Measurements from ENCODE around the gene STXBP2.

STXBP2 gene
- total RNA-seq: 7.2 to 17.2 (median 15.1) reads per million in 4 experiments

DNA sequence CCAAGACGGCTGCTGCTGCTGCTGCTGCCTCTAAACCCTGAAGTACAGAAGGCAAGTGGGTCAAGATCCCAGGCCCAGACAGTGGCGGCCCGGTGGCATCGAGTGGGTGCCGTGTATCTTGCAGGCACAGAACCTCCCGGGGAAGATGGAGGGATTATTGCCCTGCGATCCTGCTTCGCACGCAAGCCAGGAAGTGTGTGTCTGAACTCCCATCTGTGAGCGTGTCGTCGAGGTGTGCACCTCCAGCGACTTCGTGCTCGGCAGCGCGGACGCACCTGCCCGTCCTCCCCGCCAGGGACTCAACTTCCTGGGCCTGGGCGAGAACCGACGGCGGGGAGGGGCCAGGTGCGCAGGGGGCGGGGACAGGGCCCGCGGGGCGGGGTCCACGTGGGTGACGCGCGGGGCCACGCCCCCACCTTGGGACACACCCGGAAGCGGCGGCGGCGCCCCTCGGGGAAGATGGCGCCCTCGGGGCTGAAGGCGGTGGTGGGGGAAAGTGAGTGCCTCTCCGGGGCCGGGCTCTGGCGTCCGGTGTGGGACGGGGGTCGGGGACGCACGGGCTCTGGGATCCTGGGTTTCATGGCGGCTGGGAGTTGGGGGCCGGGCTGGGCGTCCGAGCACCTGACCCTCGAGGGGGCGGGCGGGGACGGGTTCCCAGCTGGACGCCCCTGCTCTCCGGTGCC is at the start of gene STXBP2:
STXBP2 (plus strand) TSS at position 420 of the 683 bp plus-strand sequence; CDS start at position 460, 40 bp downstream.
- DNase-seq: peak; percentile 92

DNA sequence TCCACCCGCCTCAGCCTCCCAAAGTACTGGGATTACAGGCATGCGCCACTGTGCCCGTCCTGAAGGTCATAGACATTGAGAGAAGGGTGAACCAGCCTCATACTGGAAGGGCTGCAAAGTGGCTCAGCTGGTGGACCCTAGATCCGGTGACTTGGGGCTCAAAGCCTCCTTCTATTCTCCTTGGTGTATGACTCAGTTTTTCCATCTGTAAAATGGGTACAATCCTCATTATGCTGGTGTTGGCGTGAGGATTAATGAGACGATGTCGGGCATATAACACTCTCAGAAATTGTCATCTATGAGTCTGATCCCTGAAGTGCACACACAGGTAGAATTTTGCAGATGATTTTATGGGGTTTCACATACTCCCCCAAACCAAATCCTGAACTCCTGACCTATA is 47.1 kb upstream of the STXBP2 start:
- no peak for DNase-seq

DNA sequence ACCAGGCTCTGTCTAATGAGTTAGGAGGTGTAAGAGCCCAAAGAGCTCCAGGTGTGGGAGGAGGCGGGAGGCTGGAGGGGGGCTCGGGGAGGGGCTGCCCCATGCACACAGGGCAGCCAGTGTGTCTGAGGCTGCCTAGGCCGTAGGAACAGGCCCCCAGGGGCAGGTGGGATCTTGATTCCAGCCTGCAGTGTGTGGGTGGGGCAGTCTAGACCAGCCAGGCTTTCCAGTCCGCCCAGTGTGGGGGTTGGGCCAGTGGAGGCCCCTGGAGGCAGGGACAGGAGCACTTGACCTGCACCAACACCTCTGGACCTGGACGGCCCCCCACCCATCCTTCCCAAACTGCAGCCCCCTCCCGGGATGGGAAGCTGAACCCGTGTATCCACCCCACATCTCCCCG is 46.7 kb upstream of the STXBP2 start:
- no peak for DNase-seq

DNA sequence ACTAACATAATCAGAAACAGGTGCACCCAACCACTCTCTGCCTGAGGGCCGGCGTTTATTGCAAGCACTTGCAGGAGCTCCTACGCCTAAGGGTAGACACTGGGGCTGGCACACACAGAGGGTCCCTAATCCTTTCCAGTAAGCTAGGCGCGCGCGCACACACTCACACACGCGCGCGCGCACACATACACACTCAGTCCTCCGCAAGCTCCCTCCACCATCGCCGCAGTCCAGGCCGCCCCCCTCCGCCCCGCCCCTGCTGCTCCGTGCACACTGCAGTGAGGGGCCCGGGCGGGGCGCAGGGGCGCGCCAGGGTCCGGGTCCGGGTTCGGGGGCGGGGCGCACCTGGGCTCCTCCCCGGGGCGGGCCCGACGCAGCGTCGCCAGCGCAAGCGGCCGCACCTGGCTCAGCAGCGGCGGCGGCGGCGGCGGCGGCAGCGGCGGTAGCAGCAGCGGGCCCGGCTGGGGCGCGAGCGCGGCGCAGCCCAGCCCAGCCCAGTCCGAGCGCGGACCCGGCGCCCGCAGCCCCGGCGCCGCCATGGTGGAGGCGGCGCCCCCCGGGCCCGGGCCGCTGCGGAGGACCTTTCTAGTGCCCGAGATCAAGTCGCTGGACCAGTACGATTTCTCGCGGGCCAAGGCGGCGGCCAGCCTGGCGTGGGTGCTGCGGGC is 41.3 kb upstream of the STXBP2 start, which contains the start of gene CAMSAP3:
CAMSAP3 (plus strand) TSS at position 398 of the 668 bp plus-strand sequence; CDS start at position 538, 140 bp downstream.
- peak; percentile 22 for DNase-seq

DNA sequence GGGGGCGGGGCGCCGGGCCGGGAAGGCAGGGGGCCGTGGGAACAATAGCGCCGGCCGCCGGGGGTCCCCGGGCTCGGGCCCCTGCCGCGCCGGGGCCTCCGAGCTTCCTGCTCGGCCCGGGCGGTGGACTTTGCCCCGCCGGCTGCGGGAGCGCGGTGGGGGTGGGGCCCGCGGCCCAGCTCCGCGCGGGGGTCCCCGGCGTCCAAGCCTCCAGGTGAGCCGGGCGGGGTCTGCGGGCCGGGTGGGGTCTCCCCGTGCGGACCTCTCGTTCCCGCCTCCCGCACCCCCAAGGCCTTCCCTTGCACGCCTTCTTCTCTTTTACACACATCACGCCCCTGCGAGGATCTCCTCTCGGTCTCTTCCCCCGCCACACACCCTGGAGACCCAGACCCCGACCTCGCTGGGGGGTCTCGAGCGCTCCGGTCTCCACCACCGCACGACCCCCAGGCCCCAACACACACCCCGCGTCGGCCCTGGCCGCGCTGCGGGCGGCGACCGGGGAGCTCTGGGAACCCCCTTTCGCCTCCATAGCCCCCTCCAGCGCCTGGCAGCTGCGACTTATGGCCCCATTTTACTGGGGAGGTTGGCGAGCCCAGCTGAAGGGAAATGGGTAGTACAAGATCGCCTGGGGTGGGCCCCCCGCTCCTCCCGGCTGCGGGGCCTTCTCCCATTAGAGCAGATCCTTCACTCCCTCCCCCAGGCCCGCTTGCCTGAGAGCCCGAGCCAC is 40.5 kb upstream of the STXBP2 start:
- DNase-seq: no peak

DNA sequence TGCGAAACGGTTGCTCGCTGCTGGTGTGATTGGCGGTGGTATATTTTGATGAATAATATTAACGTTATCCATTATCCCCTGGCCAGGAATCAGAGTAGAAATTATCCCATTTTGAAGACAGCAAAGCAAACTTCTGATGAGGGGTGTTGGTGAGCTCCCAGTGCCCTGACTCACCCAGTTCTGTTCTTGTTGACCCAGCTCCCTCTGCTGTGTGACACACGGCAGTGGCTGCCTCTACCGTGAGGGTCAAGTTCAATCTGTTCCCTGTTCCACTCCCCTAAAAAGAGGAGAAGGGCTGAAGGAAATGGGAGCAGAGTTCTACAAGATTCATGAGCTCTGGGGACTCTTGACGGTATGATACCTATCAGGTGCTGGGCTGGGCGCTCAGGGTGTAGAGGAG is 39.2 kb upstream of the STXBP2 start:
- DNase-seq: no peak

DNA sequence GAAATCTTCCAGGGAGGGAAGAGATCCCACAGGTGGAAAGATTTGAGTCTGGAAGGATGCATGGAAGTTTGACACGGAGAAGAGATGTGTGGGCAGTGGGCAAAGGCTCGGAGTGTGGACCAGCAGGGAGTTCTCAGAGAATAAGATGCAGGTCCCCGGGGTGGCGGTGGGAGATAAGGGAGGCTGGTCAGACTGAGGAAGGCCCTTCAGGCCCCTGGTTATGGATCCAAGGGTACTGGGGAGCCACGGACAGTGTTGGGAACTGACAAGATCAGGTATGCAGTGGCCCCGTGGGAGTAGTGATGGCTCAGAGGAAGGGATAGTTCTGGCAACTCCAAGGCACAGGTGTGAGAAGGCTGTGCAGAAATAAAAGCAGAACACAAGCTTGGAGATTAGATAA is 38.7 kb upstream of the STXBP2 start:
- DNase-seq: no peak

DNA sequence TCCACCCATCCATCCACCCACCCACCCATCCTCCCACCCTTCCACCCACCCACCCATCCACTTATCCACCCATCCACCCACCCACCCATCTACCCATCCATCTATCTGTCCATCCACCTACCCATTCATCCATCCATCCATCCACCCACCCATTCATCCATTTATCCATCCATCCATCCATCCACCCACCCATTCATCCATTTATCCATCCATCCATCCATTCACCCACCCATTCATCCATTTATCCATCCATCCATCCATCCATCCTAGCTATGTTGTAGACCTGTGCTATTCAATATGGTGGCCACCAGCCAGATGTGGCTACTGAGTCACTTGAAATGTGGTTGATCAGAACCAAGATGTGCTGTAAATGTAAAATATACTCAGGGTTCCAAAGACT is 36.2 kb upstream of the STXBP2 start:
- DNase-seq: no peak

DNA sequence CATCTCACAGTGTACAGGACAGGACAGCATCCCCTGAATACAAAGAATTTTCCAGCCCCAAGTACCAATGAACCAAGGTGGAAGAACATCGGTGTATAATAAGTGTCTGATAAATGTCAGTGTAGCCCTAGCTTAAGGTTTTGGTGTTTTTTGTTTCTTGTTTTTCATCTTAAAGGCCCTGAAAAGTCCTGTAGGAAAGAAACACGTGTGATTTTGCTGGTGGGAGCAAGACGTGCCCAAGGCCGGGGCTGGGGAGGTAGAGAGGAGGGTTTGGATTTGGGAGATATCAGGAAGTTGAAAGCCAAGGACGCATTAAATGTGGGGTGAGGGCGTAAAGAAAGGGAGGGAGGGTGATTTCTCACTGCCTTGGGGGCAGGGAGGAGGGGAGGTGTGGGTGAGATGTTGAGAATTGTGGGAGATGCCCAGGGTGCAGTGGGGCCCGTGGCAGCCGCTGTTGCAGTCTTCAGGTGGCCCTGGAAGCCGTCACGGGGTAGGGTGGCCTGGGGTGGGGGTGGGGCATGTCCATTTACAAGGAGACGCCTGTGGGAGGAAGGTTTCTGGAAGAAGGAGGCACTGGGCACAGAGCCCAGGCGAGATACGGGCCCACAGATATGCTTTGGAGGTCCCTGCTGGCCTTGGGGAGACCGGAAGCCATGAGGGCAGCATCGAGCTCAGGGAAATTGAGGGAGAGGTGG is 34.5 kb upstream of the STXBP2 start:
- DNase-seq: no peak

DNA sequence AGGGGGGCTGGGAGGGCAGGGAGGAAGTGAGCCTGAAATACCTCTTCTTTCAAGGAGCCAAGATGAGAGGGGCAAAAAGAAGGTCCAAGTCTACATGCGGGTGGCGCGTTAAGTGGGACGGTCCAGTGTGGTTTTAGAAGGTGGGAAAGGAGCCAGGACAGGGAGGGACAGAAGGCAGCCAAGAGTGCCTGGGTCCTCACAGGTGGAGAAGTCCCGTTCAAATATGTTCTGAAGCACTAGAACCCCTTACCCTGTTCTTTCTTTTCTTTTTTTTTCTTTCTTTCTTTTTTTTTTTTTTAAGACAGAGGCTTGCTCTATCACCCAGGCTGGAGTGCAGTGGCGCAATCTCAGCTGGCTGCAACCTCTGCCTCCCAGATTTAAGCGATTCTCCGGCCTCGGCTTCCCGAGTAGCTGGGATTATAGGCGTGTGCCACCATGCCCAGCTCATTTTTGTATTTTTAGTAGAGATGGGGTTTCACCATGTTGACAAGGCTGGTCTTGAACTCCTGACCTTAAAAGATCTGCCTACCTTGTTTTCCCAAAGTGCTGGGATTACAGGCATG is 33.9 kb upstream of the STXBP2 start:
- no peak for DNase-seq

DNA sequence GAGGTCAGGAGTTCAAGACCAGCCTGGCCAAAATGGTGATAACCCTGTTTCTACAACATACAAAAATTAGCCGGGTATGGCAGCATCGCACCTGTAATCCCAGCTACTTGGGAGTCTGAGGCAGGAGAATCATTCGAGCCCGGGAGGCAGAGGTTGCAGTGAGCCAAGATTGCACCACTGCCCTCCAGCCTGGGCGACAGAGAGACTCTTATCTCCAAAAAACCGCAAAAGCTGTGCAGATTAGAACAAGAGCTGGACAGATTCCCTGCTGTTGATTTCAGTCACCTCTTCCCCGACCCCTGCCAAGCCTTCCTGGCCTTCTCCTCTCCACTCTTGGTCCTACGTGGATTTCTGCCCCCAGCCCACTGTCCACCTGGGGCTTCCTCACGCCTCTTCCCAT is 33.0 kb upstream of the STXBP2 start:
- no peak for DNase-seq

DNA sequence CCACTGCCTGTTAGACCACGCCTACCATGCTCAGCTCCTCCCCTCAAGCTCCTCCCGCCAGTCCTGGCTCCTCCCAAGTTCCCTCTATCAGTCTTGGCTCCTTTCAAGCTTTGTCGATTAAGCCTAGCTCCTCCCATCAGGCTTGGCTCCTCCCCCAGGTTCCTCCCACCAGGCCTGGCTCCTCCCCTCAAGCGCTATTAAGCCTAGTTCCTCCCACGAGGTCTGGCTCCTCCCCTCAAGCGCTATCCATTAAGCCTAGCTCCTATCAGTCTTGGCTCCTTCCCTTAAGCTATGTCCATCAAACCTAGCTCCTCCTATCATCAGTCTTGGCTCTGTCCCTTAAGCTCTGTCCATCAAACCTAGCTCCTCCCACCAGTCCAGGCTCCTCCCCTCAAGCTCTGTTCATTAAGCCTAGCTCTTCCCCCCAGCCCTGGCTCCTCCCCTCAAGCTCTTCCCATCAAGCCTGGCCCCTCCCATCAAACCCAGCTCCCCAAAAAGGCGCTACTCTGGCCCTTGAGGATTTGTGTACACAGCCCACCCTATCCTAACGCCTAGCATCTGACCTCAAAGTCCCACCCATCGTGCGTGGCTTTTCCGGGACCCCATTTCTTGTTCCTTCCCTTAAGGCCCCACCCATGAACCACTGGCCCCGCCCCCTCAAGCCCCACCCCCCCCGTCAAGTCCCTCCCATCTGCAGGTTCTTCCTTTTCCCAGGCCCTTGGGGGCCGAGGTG is 31.3 kb upstream of the STXBP2 start:
- DNase-seq: no peak

DNA sequence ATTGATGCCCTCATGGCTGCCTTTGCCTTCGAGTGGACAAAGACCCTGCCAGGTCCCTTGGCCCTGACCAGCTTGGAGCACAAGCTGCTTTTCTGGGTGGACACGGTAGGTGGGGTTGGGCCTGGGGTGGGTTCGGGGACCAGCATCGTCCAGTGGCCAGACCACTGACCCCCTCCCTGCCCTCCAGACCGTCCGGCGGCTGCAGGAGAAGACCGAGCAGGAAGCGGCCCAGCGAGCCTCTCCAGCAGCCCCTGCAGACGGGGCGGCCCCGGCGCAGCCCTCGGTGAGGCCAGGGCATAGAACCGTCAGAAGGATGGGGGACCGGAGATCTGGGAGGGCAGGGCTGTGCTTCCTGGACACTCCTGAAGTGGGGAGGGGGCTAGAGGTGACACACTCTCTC is 30.6 kb upstream of the STXBP2 start:
- DNase-seq: no peak

DNA sequence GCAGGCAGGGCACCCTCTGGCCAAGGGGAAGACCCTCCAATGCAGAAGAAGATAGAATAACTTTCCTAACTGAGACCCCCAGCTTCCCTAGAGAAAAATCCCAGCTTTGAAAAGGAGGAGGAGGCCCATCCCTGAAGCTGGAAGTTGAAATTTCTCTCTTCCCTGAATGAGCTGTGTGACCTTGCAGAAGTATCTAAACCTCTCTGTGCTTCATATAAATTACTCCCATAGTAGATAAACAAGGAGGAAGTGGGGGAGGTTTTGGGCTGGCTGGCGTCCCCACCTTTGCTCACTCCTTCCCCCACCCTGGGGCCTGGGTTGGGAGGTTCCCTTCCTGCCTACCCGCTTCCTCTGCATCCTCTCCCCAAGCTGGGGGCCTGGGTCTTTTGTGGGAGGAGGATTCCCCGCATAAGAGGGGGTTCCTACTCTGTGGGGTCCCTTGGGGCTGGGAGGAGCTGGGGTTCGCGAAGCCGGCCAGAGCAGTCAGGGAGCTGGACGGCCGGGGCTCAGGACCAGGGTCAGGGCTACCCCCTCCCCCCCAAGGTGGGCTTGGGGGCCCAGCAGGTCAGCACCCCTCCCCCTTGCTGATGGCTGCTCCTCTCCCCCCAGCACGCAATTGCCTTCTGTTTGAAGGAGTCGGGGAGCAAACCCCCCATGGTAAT is 29.6 kb upstream of the STXBP2 start:
- no peak for DNase-seq

DNA sequence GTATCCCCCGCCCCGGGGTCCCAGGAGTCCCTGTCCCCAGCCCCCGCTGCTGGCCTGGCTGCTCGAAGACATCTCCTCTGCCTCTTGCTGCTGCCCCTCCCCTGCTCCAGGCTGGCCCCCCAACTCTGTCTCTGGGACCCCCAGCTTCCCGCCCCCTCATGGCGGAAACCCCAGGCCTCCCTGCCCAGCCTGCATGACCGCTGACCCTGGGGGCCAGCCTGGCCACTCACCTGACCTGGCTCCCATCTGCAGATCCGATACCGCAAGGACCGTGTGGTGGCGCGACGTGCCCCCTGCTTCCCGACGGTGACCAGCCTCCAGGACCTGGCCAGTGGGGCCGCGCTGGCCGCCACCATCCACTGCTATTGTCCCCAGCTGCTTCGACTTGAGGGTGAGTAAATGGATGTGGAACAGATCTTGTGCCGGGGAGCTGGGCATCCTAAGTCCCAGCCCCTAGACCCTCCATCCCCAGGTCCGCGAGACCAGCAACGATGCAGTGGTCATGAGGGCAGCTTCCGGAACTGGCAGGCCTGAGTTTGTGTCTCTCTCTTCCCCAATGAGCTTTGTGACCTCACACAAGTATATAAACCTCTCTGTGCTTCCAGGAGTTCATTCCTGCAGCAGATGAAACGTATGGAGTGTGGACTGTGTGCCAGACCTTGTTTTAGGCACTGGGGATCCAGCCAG is 28.9 kb upstream of the STXBP2 start:
- no peak for DNase-seq

DNA sequence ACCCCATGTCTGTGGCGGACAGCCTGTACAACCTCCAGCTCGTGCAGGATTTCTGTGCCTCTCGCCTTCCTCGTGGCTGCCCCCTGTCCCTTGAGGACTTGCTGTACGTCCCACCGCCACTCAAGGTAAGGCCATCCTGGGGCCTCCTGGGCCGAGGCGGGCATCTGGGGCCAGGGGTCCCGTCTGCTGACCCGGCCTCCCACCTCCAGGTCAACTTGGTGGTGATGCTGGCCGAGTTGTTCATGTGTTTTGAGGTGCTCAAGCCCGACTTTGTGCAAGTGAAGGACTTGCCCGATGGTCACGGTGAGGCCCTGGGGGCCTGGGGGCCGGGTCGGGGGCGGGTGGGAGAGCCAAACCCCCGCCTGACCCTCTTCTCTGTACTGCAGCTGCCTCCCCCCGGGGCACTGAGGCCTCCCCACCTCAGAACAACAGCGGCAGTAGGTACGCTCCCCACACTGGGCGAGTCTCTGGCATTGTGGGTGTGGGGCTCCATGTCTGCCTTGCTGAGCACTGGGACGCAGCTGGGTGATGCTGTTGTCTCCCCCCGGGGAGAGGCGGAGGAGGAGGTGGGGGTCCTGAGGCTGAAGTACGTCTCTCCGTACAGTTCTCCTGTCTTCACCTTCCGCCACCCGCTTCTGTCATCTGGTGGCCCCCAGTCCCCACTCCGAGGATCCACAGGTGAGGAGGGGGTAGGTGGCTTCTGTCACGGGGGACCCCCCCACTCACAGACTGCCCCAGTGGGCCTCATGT is 26.2 kb upstream of the STXBP2 start:
- no peak for DNase-seq

DNA sequence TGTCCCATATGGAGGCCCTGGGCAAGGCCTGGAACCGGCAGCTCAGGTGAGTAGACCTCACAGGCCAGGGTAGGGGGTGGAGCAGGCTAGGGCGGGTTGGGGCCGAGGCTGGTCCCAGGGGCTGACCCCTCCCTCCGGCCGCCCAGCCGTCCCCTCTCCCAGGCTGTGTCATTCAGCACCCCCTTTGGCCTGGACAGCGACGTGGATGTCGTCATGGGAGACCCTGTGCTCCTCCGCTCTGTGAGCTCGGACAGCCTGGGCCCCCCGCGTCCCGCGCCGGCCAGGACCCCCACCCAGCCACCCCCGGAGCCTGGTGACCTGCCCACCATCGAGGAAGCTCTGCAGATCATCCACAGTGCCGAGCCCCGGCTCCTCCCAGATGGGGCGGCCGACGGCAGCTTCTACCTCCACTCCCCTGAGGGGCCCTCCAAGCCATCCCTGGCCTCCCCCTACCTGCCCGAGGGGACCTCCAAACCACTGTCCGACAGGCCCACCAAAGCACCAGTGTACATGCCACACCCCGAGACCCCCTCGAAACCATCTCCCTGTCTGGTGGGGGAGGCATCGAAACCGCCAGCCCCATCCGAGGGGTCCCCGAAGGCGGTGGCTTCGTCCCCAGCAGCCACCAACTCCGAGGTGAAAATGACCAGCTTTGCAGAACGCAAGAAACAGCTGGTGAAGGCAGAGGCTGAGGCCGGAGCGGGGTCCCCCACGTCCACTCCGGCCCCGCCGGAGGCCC is 25.2 kb upstream of the STXBP2 start:
- DNase-seq: no peak

DNA sequence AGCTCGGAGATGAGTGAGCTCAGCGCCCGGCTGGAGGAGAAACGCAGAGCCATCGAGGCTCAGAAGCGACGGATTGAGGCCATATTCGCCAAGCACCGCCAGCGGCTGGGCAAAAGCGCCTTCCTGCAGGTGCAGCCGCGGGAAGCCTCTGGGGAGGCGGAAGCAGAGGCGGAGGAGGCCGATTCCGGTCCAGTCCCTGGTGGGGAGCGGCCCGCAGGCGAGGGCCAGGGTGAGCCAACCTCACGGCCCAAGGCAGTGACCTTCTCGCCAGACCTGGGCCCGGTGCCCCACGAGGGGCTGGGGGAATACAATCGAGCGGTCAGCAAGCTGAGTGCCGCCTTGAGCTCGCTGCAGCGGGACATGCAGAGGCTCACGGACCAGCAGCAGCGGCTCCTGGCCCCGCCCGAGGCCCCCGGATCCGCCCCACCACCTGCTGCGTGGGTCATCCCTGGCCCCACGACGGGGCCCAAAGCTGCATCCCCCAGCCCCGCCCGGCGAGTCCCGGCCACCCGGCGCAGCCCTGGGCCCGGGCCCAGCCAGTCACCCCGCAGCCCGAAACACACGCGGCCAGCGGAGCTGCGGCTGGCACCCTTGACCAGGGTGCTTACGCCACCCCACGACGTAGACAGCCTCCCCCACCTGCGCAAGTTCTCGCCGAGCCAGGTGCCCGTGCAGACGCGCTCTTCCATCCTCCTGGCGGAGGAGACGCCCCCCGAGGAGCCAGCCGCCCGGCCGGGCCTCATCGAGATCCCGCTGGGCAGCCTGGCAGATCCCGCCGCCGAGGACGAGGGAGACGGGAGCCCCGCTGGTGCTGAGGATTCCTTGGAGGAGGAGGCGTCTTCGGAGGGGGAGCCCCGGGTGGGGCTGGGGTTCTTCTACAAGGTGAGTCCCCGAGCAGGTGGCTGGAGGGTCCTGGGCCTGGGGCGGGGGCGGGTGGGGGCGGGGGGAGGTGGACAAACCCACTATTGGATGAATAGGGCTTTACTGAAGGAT is 24.3 kb upstream of the STXBP2 start:
- DNase-seq: no peak

All from effector CD8-positive, alpha-beta T cell (primary cell).